Aorta (tissue), 5 donors: Measurements from ENCODE around the gene ADAMTS19. TPM values are rescaled to one million over a fixed set of nuclear protein-coding genes. Genes with fewer than 3 reads are reported as not detected.

Source experiments
- ATAC-seq: fragments of 200-7000 bp; cut with Tn5 transposase; one replicate; pipeline ENCODE4 v1.9.1; 2022; ENCODE audit warnings: moderate library complexity; ENCODE audit not compliant: low FRiP score
- DNase-seq, 2 donors: peaks; one replicate each; pipeline ENCODE4 v3.0.0-alpha.2; 2020
- H3K27ac ChIP-seq, 2 donors: one replicate each; pipeline ENCODE4 v1.5.1; 2013; ENCODE audit warnings: low read length in 2 of 2, mild to moderate bottlenecking in 2 of 2, moderate library complexity in 2 of 2, control low read depth in 1 of 2, inconsistent platforms in 1 of 2, low read depth in 1 of 2
- H3K27me3 ChIP-seq, 2 donors: one replicate each; pipeline ENCODE4 v1.6.1; 2013; ENCODE audit warnings: control low read depth in 1 of 2, low read length in 1 of 2, mild to moderate bottlenecking in 1 of 2, moderate library complexity in 1 of 2; ENCODE audit not compliant: insufficient read depth in 2 of 2, control insufficient read depth in 1 of 2
- H3K36me3 ChIP-seq, 2 donors: one replicate each; pipeline ENCODE4 v1.6.1; 2013; ENCODE audit warnings: control low read depth in 1 of 2, low read length in 1 of 2, mild to moderate bottlenecking in 1 of 2; ENCODE audit not compliant: insufficient read depth in 2 of 2, control insufficient read depth in 1 of 2
- H3K4me1 ChIP-seq, 2 donors: one replicate each; pipeline ENCODE4 v1.6.1; 2013; ENCODE audit warnings: low read length in 2 of 2, control low read depth in 1 of 2, mild to moderate bottlenecking in 1 of 2, moderate library complexity in 1 of 2; ENCODE audit not compliant: insufficient read depth in 2 of 2, control insufficient read depth in 1 of 2
- H3K4me3 ChIP-seq, 2 donors: one replicate each; pipeline ENCODE4 v1.5.1; 2013; ENCODE audit warnings: low read length in 2 of 2, control low read depth in 1 of 2, mild to moderate bottlenecking in 1 of 2
- H3K9me3 ChIP-seq: one replicate; pipeline ENCODE4 v1.6.1; 2013; ENCODE audit warnings: mild to moderate bottlenecking, low read length; ENCODE audit not compliant: control insufficient read depth
- WGBS, 2 donors: extraction: QIAGEN DNeasy Blood & Tissue Kit; methylation state at CpG; one replicate each; pipeline ENCODE4 v1.1.7; 2013; 5-methylcytosine and 5-hydroxymethylcytosine counted together
- intact Hi-C, 2 donors: fragments of 100-400 bp; cut with DNase I; formaldehyde crosslinking; loops; one replicate each; pipeline versions ENCODE4 v1.14.2 to v1.15.0; 2022
- polyA plus RNA-seq, 2 donors: library from polyadenylated mRNA; stranded (reverse); fragments of 200-250 nt; gene quantifications; one replicate each; pipeline ENCODE4 v1.2.3, GENCODE V29; 2013
- total RNA-seq, 2 donors: library from RNA; stranded (reverse); fragmentation: NEBNext Ultra II Directional; extraction: Animal tissue kit (Norgen Biotek cat#: 25700); gene quantifications; one replicate each; pipeline ENCODE4 v1.2.1, GENCODE V29; 2021
- donor health status: healthy with polysubstance abuse.
- donor health status: Bipolar disorder and iron deficiency.
- donor health status: DM: no; HTN: no; CAD: no.
- donor health status: DM: no; HTN: no; CAD: no.
- donor health status: DM: yes; HTN: yes; CAD: no.

ADAMTS19 gene
- total and polyA plus RNA-seq, 4 donors, result 0.25 to 0.79 (median 0.36) TPM

DNA sequence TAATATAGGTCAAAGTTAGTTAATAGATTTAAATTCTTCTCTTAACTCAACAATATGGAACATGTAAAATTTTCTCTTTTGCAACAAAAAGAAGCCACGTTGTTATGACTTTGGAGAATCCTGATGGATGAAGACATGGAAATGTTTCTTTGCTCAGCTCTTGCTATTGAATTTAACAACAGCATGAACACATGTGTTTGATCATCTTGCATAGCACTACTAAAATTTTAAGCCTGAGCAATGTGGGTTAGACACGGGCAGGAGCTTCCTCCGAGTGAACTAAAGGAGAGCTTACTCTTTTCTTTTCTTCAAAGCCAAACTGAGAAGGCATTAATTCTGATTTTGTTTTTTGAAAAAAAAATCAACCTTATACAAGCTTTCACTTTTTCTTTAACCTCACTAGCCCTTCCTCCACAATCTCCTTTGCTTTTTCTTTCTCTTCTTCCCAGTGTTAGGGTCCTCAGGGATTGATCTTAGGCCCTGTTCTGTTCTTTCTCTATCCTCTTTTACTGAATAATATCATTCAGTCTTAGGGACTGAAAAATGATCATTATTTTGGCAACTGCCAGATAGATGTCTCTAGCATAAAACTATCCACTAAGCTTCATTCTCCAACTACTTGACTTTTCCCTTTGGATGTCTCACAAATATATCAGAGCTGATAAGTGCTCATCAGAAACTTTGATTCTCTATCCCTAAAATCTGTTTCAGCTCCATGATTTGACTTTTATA, 36.9 kb downstream of the ADAMTS19 start:
- DNase-seq, result no peak
- WGBS, 2 donors, result 81 to 85% methylated on average over 3 of the region's 3 CpGs
- ATAC-seq, result no peak
- Histone ChIP-seq H3K4me3 (no peak overlapping the region), H3K9me3 (no peaks in the 10 kb centered on the region), H3K27me3 (no peaks in the 10 kb centered on the region), H3K36me3 (no peaks in the 10 kb centered on the region), H3K27ac (no peak overlapping the region), H3K4me1 (no peaks in the 10 kb centered on the region)
- intact Hi-C loops, result no loop called here

- no peak for DNase-seq
- no peak overlapping the region for H3K27ac ChIP-seq
- H3K36me3 ChIP-seq, result no peaks in the 10 kb centered on the region
- intact Hi-C loops, result no loop called here
- no peak for ATAC-seq
- H3K27me3 ChIP-seq, result no peaks in the 10 kb centered on the region
- no peaks in the 10 kb centered on the region for H3K4me1 ChIP-seq
- no peak overlapping the region for H3K4me3 ChIP-seq
- H3K9me3 ChIP-seq, result no peaks in the 10 kb centered on the region
These were observed 39.2 kb downstream of the ADAMTS19 start for GRCh38 chr5:129499208-129499852.

DNA sequence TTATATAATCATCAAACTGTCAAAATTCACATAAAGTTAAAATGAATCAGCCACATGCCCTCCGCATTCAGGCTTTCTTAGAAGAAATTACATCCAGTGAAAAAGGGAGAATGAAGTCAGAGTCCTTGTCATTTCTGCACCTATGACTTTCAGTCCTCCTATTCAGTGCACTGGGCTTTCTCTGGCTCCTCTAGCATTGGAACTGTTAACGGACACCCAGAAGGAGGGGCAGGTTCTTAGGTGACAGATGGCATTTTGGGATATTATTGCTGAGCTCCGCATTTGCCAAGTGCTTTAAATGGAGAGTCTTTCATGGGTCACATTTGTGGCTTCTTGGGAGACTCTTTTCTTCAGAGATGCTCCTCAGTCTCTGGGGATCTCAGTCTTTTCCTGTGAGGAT, 40.0 kb downstream of the ADAMTS19 start:
- H3K9me3 ChIP-seq, result no peaks in the 10 kb centered on the region
- H3K4me3 ChIP-seq, result no peak overlapping the region
- H3K4me1 ChIP-seq, result no peaks in the 10 kb centered on the region
- 86 to 90% methylated on average over 3 of the region's 3 CpGs for WGBS, 2 donors
- intact Hi-C loops, result no loop called here
- ATAC-seq, result no peak
- no peaks in the 10 kb centered on the region for H3K27me3 ChIP-seq
- no peak for DNase-seq
- H3K27ac ChIP-seq, result no peak overlapping the region
- no peaks in the 10 kb centered on the region for H3K36me3 ChIP-seq

GRCh38 chr5:129506086-129506485, 46.0 kb downstream of the ADAMTS19 start:
- Histone ChIP-seq H3K4me3 (no peak overlapping the region), H3K9me3 (no peaks in the 10 kb centered on the region), H3K36me3 (no peaks in the 10 kb centered on the region), H3K27ac (no peak overlapping the region), H3K27me3 (no peaks in the 10 kb centered on the region), H3K4me1 (no peaks in the 10 kb centered on the region)
- no peak for ATAC-seq
- no peak for DNase-seq
- intact Hi-C loops, result no loop called here
- WGBS, 2 donors, result 60 to 77% methylated on average over 1 of the region's 1 CpG

DNA sequence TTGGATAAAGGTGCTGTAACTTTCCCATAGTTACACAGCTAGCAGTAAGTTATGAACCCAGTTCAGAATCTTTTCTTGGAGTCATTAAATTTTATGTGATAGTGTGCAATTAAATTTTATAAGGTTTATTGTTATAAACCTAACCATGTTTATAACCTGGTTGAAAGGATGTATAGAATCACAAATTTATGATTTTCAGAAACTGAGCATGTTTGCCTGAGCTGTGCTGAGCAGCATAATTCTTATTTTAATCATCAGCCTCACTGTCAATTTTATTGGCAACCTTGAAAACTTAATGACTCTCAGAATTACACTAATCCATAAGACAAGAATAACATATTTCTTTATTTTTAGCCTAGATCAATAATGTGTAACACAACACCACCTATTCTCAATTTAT, 46.9 kb downstream of the ADAMTS19 start:
- H3K9me3 ChIP-seq, result no peaks in the 10 kb centered on the region
- no peaks in the 10 kb centered on the region for H3K4me1 ChIP-seq
- ATAC-seq (no peak), DNase-seq (no peak)
- H3K4me3 ChIP-seq, result no peak overlapping the region
- intact Hi-C loops, result no loop called here
- H3K36me3 ChIP-seq, result no peaks in the 10 kb centered on the region
- H3K27me3 ChIP-seq, result no peaks in the 10 kb centered on the region
- no peak overlapping the region for H3K27ac ChIP-seq

DNA sequence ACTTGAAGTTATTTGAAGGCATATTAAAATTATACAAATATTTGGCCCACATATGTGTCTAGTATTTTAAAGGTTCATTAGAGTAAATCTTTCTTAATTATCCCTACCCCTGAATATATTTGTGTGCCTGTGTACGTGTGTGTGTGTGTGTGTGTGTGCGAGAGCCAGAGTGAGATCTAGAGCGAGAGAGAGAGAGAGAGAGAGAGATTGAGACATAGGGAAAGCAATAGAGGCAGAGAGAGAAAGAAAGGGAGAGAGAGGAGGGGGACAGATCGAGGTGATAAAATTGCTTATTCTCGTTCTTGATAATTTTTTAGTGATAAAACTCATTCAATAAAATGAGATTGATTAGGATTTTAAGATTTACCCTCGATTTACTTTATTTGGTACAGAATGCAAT, 47.4 kb downstream of the ADAMTS19 start:
- DNase-seq, result no peak
- Histone ChIP-seq H3K4me3 (no peak overlapping the region), H3K4me1 (no peaks in the 10 kb centered on the region), H3K36me3 (no peaks in the 10 kb centered on the region), H3K9me3 (no peaks in the 10 kb centered on the region), H3K27me3 (no peaks in the 10 kb centered on the region), H3K27ac (no peak overlapping the region)
- no peak for ATAC-seq
- WGBS, 2 donors, result 93% methylated on average over 6 of the region's 6 CpGs
- intact Hi-C loops, result no loop called here

DNA sequence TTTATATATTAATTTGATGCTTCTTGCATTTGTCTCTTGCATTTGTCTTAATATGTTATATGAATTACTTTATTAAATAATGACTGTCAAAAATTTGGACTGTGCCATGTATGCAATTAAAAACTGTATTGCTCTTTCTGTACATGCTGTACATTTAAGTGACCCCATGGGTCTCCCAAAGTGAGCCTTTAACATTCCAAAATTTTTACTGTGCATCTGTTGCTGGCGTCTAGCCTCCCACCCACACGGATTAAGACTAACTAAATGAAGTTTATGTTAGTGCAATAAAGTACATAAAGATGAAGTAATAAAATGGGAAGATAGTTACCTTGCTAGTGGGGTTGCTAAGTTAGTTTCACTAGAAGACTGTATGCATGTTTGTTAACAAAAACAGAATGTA, 48.5 kb downstream of the ADAMTS19 start:
- Histone ChIP-seq H3K36me3 (no peaks in the 10 kb centered on the region), H3K9me3 (no peaks in the 10 kb centered on the region), H3K4me3 (no peak overlapping the region), H3K4me1 (no peaks in the 10 kb centered on the region), H3K27me3 (no peaks in the 10 kb centered on the region), H3K27ac (no peak overlapping the region)
- DNase-seq (no peak), ATAC-seq (no peak)
- intact Hi-C loops, result no loop called here
- WGBS, 2 donors, result 79 to 80% methylated on average over 2 of the region's 2 CpGs

- H3K4me1 ChIP-seq, result no peaks in the 10 kb centered on the region
- intact Hi-C loops, result no loop called here
- no peaks in the 10 kb centered on the region for H3K27me3 ChIP-seq
- no peak overlapping the region for H3K4me3 ChIP-seq
- no peaks in the 10 kb centered on the region for H3K36me3 ChIP-seq
- ATAC-seq (no peak), DNase-seq (no peak)
- H3K9me3 ChIP-seq, result no peaks in the 10 kb centered on the region
- 85 to 87% methylated on average over 2 of the region's 2 CpGs for WGBS, 2 donors
- H3K27ac ChIP-seq, result no peak overlapping the region
These were observed 49.4 kb downstream of the ADAMTS19 start for GRCh38 chr5:129509363-129509975.

- Histone ChIP-seq H3K4me1 (no peaks in the 10 kb centered on the region), H3K27me3 (no peaks in the 10 kb centered on the region), H3K9me3 (no peaks in the 10 kb centered on the region), H3K27ac (no peak overlapping the region), H3K36me3 (no peaks in the 10 kb centered on the region), H3K4me3 (no peak overlapping the region)
- DNase-seq, result no peak
- intact Hi-C loops, result no loop called here
- no peak for ATAC-seq
These were observed 51.2 kb downstream of the ADAMTS19 start for GRCh38 chr5:129511291-129511690.
